Upper lobe of right lung (tissue), 1 donor: ENCODE measurements around the gene SH3GL3. TPM values are rescaled to one million over a fixed set of nuclear protein-coding genes. Genes with fewer than 3 reads are reported as not detected.

Experiments used
- ATAC-seq: fragments of 200-7000 bp; cut with Tn5 transposase; one replicate; pipeline ENCODE4 v1.9.1; 2020; ENCODE audit warnings: mild to moderate bottlenecking, moderate library complexity
- DNase-seq: peaks from one replicate; pipeline ENCODE4 v3.0.0-alpha.2; 2020
- H3K27ac ChIP-seq: fragments of 200-600 bp; one replicate; pipeline ENCODE4 v1.8.0; 2022
- H3K27me3 ChIP-seq: fragments of 200-600 bp; one replicate; pipeline ENCODE4 v1.8.0; 2022; ENCODE audit warnings: mild to moderate bottlenecking
- H3K36me3 ChIP-seq: fragments of 200-600 bp; one replicate; pipeline ENCODE4 v1.8.0; 2022
- H3K4me1 ChIP-seq: fragments of 200-600 bp; one replicate; pipeline ENCODE4 v1.8.0; 2022
- H3K4me3 ChIP-seq: fragments of 200-600 bp; one replicate; pipeline ENCODE4 v1.8.0; 2022; ENCODE audit warnings: mild to moderate bottlenecking
- H3K9me3 ChIP-seq: fragments of 200-600 bp; one replicate; pipeline ENCODE4 v1.8.0; 2022
- CTCF ChIP-seq: fragments of 200-600 bp; IDR thresholded peaks from one replicate; pipeline ENCODE4 v1.8.0; 2022; ENCODE audit warnings: antibody characterized with exemption
- intact Hi-C: fragments of 100-400 bp; cut with DNase I; formaldehyde crosslinking; loops from one replicate; pipeline ENCODE4 v1.11.0; 2022
- total RNA-seq: library from RNA; stranded (reverse); fragmentation: NEBNext Ultra II Directional; extraction: Animal tissue kit (Norgen Biotek cat#: 25700); gene quantifications from one replicate; pipeline ENCODE4 v1.2.1, GENCODE V29; 2021
- donor health status: DM: no; HTN: yes; CAD: no; lungs with severe emphysema.

The SH3GL3 gene
- total RNA-seq, 1 donor from 2014 or later, result 3.4 TPM

GRCh38 chr15:83567318-83567717 is 120.2 kb downstream of the SH3GL3 start:
- H3K27ac ChIP-seq, result no peak overlapping the region
- H3K27me3 ChIP-seq, result no peaks in the 10 kb centered on the region
- H3K4me3 ChIP-seq, result no peak overlapping the region
- DNase-seq, result no peak
- no peaks in the 10 kb centered on the region for H3K4me1 ChIP-seq
- H3K9me3 ChIP-seq, result no peaks in the 10 kb centered on the region
- no peaks in the 10 kb centered on the region for H3K36me3 ChIP-seq
- intact Hi-C loops, result no loop called here
- no peak for ATAC-seq
- no peak for TF ChIP-seq CTCF

GRCh38 chr15:83569341-83569740 is 122.2 kb downstream of the SH3GL3 start:
- Histone ChIP-seq H3K36me3 (no peaks in the 10 kb centered on the region), H3K27me3 (no peaks in the 10 kb centered on the region)
- DNase-seq, result no peak

GRCh38 chr15:83570756-83571155 is 123.6 kb downstream of the SH3GL3 start:
- no peaks in the 10 kb centered on the region for H3K27me3 ChIP-seq
- TF ChIP-seq CTCF, result no peak
- no peak for ATAC-seq
- no peak overlapping the region for H3K27ac ChIP-seq
- H3K9me3 ChIP-seq, result no peaks in the 10 kb centered on the region
- H3K36me3 ChIP-seq, result no peaks in the 10 kb centered on the region
- no peak for DNase-seq
- intact Hi-C loops, result no loop called here
- no peaks in the 10 kb centered on the region for H3K4me1 ChIP-seq
- H3K4me3 ChIP-seq, result no peak overlapping the region

More at GRCh38 chr15:83569341-83569740, 122.2 kb downstream of the SH3GL3 start:
- Histone ChIP-seq H3K4me1 (no peaks in the 10 kb centered on the region), H3K4me3 (no peak overlapping the region), H3K27ac (no peak overlapping the region), H3K9me3 (no peaks in the 10 kb centered on the region)
- intact Hi-C loops, result no loop called here
- no peak for ATAC-seq
- no peak for TF ChIP-seq CTCF

- no peak for DNase-seq
- no peaks in the 10 kb centered on the region for H3K4me1 ChIP-seq
- H3K4me3 ChIP-seq, result no peak overlapping the region
- H3K27me3 ChIP-seq, result no peaks in the 10 kb centered on the region
- no peaks in the 10 kb centered on the region for H3K9me3 ChIP-seq
- peak; percentile 48 for ATAC-seq
- H3K27ac ChIP-seq, result no peak overlapping the region
- TF ChIP-seq CTCF, result peak; percentile 57
- intact Hi-C loops, result no loop called here
- no peaks in the 10 kb centered on the region for H3K36me3 ChIP-seq
Measured at GRCh38 chr15:83571820-83572707, 124.9 kb downstream of the SH3GL3 start.

GRCh38 chr15:83574345-83574744 is 127.2 kb downstream of the SH3GL3 start:
- Histone ChIP-seq H3K4me1 (no peaks in the 10 kb centered on the region), H3K36me3 (no peaks in the 10 kb centered on the region), H3K27me3 (no peaks in the 10 kb centered on the region), H3K4me3 (no peak overlapping the region), H3K27ac (no peak overlapping the region), H3K9me3 (no peaks in the 10 kb centered on the region)
- no peak for TF ChIP-seq CTCF
- ATAC-seq (no peak), DNase-seq (no peak)
- intact Hi-C loops, result no loop called here
